GM19455 (cell line): ENCODE results near the gene RGSL1.

Experiments used
- ATAC-seq: cut with Tn5 transposase; IDR thresholded peaks from one replicate; pipeline ENCODE4 v1.9.1; 2021; ENCODE audit not compliant: unreplicated experiment

Gene RGSL1

DNA sequence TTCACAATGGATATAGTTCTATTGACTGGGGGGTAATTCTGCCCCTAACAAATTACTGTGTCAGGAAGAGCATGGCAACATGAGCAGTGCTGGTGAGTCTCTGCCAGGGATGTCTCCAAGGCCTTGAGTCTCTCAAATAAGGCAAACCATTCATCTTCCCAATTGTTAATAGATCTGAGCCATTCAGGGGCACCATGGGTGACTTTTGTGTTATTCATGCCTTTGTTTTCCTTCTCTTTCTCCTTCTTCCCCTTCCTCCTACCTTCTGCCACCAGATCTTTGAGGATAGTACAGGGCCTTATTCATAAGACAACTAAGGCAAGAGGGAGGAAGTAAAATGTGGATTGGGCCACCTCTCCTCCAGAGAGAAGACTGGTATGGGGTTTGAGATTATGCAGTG lies at the start of gene RGSL1:
Gene RGSL1, plus strand, starts transcription at position 60 of the 400 bp plus-strand sequence. Its CDS starts 20 bp downstream, at position 80.
- ATAC-seq, result no peak

DNA sequence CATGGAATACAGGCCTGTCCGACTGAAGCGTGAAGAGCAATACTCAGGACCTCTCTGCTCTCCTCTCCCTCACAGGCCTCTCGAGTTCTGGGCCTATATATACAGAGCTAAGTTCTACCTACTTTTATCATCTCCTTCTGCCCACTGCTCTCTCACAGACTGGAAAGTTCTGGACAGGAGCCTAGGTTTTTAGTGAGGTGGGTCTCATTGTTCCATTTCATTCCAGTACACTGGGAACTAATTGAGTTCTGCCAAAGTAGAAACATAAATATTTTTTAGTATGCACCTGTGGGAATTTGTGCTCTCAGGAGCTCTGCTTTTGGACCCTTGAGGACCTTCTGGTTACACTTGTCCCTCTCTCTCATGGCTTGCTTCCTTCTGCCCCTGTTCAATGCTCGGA lies 49.4 kb upstream of the RGSL1 start, which contains the start of gene TEDDM1:
Gene TEDDM1, minus strand, starts transcription at position 101 of the 400 bp plus-strand sequence. CDS start 182 bp downstream, outside the sequence.
- no peak for ATAC-seq

DNA sequence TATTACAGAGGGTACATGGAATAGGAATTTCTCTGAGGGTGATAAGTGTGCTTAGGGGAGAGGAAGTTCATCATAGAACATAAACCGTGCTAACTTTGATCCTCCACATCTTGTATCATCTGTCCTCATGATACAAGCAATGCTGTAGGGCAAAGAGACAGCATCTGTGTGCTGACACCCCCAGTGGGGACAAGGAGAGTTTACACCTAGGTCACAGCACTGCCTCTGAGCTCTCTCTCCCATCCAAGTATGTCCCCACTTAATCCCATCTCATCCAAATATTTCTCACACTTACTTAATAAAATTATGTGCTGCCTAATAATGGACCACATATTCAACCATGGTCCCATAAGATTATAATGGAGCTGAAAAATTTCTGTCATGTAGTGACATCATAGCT lies 45.2 kb upstream of the RGSL1 start:
- no peak for ATAC-seq

DNA sequence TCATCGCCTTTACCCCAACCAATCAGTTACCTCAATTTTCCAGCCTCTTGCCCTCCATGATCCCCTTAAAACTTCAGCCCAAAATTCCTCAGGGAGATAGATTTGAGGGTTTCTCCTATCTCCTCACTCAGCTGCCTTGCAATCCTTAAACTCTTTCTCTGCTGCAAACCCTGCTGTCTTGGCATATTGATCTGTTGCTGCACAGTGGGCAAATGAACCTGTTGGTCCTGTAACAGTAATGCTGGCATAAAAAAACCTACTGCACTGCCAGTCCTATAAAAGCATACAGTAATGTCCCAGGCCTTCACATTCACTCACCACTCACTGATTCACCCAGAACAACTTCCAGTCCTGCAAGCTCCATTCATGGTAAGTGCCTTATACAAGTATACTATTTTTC lies 44.4 kb upstream of the RGSL1 start:
- ATAC-seq, result no peak

DNA sequence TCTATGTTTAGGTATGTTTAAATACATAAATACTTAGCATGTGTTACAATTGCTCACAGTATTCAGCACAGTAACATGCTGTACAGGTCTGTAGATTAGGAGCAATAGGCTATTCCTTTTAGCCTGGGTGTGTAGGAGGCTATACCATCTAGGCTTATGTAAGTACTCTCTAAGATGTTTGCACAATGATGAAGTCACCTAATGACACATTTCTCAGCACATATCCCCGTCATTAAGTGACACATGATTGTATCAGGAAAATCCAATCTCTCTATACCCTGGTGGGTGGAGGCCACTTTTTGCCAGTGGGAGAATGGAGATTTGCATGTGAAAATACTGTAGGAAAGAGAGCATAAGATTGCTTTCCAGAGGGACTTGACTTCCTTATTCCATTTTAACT lies 43.9 kb upstream of the RGSL1 start:
- ATAC-seq, result no peak

DNA sequence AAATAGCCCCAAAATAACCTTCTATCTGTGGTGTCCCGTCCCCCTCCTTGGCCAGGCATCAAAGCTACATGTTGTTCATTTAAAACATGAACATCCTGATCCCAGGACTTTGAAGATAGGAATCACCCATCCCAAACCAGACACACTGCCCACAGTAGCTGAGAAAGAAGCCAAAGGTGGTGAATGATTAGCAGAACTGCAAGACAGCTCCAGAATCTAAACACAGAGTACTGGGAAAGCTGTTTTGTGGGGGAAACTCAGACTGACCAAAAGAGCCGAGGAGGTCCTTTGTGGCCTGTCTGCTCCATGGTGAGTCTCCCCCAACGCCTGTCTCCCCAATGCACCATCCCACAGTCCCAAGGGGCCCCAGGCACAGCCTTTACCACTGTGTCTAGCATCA lies 42.2 kb upstream of the RGSL1 start:
- no peak for ATAC-seq

DNA sequence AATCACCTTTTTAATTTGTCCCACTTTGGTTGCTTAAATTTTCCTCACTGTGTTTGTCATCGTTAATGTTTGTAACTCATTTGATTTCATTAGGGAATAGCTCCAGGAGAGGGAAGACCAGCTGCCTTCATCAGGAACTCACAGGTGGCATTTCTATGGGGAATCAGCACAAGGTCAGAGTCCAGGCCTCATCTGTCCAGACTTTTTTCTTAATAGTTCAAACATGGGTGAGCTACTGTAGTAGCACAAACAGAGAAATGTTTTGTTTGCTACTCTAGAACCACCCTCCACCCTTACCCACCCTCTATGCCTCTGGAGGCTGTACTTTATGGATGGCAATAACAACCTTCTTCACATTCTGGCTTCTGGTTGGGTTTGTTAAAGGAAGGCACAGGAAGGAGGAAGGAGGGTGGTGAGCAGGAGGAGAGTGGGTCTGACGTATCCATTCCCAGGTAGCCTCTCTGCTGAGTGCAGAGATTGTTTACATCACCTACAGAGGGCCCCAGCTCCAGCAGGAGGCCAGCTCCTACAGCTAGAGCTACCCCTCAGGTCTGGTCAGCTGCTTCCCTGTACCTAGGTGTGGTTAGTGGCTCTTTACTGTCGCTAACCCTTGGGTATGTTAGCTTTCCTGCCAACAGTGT lies 41.4 kb upstream of the RGSL1 start:
- ATAC-seq, result no peak

DNA sequence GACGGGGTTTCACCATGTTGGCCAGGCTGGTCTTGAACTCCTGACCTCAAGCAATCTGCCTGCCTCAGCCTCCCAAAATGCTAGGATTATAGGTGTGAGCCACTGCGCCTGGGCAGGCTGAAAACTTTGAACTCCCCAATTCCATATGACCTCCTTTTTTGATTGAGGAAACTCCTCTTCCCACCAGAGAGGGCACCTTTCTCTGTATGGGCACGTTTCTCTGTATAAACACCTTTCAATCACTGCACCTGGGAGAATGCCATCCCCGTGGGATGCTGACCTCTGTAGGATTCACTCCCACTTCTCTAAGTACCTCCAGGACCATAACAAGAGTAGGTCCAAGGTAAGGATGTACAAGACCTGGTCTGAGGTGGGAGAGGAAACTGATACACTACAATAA lies 39.8 kb upstream of the RGSL1 start:
- no peak for ATAC-seq

DNA sequence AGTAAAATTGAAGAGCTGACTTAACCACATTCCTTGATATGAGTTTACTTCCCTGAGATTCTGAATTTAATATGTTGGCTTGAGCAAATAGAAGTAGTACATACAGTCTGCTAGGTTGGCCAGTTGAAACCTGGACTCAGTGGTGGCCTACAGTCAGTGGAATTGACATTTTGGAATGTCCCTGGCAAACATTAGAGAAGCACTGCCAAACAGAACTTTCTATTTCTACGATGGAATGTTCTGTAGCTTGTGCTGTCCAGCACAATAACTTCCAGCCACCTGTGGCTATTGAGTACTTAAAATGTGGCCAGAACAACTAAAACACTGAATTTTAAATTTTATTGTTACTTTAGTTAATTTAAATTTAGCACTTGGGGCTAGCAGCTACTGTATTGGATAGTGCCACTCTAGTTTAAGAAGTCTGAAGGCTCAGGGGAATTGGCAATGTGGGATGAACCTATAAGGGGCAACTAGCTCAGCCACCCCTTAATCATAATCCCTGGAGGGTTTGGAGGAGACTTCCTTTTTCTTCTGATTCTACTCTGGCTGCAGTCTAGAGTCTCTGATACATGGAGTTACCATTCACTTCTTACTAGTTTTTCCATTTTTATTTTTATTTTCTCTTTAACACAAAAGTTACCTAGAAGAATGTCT lies 39.2 kb upstream of the RGSL1 start:
- ATAC-seq, result no peak

DNA sequence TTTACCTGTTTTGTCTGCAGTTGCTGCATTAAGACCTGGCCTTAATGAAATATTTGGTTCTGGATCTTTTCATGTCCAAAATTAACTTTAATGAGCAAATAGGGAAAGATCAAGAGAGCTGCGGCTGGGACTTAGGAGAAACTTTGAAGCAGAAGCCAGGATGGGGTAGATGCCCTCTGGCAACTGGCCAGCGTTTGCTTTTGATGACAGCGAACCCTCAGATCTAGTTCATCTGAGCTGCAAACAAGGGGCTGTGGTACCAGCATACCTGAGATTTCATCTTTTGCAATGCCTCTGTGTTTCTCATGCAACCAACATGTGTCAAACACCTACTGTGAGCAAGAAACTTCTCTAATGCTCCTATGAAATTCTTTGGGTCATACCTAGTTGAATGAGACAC lies 36.5 kb upstream of the RGSL1 start:
- ATAC-seq, result no peak

DNA sequence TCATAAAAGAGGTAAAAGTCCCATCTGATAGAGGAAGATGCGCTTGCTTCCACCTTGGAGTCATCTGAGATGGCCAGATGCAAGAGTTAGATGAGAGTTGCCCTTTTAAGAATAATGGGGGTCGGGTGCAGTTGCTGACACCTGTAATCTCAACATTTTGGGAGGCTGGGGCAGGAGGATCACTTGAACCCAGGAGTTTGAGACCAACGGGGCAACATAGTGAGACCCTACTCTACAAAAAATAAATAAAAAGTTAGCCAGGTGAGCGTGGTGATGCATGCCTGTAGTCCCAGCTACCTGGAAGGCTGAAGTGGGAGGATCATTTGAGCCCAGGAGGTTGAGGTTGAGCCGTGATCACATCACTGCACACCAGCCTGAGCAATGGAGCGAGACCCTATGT lies 36.0 kb upstream of the RGSL1 start:
- no peak for ATAC-seq

DNA sequence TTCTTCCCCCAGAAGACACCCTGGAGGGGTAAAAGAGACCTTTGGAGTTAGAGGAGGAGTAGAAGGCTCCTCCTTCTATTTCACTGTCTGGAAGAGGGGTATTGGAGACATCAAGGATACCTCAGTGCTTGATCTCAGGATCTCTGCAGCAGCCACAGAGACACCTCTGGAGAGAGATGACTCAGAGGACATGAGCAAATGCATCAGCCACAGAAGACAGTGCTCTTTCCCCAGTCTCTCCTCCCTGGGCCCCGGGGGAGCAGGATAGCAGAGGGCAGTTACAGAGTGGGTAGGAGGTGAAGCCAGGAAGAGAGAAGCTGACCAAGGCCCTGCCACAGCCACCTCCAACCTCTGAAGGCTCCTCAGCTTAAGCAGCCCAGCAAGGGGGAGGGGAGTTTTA lies 34.2 kb upstream of the RGSL1 start:
- ATAC-seq, result no peak

DNA sequence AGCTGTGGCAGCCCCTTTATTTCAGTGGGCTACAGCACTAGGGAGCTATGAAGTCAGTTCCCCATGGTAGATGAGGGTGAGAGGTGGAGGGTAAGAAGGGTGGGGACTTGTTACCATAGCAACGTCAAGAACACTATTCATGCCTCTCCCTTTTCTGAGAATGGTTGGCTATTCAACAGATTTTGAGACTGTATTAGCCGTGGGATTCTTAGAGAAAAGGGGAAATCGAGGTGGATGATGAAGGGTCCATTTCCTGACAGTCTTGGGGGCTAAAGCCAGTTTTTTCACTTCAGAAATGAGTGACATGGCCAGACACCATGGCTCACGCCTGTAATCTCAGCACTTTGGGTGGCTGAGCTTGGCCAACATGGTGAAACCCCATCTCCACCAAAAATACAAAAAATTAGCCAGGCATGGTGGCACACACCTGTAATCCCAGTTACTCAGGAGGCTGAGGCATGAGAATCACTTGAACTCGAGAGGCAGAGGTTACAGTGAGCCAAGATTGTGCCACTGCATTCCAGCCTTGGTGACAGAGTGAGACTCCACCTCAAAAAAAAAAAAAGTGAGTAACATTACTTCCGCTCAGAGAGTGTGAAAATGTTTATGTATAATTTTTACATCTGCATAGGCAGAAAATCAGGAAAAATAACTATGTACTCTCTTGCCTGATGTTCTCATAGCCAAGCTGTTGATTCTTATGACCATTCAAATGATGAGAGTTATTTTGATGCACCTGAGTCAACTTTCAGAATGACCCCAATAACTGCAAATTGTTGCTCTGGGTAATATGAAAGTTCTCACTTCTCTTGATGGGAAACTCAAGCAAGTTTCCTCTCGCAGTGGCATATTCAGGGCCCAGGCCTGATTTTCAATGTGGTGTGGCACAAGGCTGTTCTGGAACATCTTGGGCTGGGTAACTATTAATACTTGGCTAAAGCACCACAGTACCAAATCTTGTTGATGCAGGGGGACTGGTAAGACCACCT lies 23.2 kb upstream of the RGSL1 start:
- ATAC-seq, result peak; percentile 70

DNA sequence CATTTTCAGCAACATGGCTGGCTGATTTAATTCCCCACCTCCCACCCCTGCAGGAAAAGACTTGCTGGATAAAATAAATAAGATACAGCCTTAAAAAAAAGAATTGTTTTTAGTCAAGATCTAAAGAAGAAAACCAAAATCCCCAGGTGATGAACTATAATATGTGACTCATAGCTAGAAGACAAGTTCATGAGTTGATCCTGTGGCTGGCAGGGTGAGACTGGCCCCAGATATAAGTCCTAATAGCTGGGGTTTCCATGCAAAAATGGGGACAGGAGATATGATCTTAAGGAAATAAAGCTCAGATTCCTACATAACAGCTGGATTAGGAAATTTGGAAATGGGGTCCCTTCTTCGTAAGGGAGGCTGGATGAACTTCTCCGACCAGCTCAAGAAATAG lies 21.9 kb upstream of the RGSL1 start:
- no peak for ATAC-seq

DNA sequence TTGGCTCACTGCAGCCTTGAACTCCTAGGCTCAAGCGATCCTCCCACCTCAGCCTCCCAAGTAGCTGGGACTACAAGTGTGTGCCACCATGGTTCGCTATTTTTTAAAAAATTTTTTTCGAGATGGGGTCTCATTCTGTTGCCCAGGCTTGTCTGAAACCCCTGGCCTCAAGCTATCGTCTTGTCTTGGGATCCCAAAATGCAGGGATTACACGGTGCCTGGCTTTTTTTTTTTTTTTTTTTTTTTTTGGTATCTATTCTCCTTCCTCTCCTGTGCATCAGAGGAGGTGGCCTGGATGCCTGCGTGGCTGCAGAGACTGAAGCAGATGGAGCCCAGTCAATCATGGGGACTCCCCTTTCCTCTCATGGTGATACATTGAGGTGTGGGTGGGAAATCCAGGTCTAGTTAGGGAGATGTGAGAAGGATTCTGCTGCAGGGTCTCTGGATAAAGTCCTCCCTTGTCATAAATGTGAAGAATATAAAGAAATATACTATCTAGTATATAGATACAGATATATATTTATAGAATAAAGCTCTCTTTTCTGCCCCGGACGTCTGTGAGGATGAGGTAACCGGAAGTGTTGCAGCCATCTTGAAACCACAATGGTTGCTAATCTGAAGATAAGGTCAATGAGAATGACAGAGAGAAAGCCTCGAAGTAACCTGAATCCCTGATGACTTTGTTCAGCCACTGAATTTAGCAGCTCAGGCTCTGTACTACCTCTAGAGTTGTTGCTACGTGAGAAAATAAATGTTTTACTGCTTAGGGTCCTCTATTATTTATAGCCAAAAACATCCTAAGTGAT lies 19.5 kb upstream of the RGSL1 start:
- ATAC-seq, result peak; percentile 35

DNA sequence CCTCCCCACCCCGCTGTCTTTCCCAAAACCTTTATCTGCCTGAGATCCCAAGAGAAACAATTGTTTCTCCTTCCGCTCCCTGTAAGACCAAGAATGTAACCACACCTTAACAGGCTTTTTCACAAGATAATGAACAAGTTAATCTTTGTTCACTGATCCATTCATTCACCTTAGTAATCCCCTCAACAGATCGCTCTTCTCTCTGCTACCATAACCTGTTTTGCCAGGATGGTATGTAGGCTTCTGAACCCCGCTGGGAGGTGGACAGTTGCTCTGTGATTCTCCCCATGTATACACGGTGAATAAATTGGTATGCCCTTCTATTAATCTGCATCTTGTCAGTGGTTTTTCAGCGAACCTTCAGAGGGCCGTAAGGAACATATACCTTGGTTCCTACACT lies 18.7 kb upstream of the RGSL1 start:
- ATAC-seq, result no peak

DNA sequence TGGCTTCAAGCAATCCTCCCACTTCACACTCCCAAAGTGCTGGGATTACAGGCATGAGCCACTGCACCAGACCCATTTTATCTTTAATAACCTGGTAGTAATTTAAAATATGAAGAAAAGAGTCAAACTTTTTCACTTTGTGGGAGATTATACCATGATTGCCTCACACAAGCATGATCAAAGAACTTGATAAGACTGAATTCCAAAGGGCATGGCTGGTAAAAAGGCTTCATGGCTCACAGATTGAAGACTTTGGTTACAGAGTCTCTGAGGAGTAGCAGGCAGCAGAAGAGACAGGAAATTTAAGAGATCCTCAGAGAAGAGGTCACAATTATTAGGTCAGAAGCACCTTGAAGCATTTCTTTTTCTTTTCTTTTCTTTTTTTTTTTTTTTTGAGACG lies 16.4 kb upstream of the RGSL1 start:
- no peak for ATAC-seq

DNA sequence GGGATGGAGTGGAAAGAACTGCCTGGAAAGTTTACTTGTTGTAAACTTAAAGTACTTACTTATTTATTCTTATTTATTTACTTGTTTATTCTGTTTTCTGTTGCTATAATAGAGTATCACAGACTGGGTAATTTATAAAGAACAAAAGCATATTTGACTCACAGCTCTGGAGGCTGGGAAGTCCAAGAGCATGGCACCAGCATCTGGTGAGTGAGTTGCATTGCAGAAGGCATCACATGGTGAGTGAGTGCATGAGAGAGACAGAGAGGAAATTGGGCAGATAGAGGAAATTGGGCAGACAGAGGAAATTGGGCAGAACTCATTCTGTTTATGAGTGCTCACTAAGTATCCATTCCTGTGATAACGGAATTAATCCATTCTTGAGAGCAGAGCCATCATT lies 11.6 kb upstream of the RGSL1 start:
- ATAC-seq, result no peak

DNA sequence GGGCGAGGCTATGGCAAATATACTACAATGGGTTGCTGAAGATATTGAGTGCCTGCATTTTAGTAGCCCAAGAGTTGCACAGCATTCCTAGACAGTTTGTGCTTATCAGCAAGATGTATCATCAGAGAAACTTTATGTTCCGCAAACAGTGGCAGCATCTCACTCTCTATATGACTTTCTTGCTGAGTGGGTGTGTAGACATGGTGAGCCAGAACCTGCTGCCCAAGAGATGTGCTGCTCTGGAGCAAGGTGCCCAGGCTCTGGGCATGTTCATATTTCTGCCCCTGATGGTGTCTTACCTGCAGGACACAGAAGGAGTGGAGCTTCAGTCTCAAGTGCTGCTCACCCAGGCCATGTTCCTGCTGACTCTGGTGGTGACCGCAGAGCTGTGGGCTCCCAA lies 8.2 kb upstream of the RGSL1 start:
- no peak for ATAC-seq

DNA sequence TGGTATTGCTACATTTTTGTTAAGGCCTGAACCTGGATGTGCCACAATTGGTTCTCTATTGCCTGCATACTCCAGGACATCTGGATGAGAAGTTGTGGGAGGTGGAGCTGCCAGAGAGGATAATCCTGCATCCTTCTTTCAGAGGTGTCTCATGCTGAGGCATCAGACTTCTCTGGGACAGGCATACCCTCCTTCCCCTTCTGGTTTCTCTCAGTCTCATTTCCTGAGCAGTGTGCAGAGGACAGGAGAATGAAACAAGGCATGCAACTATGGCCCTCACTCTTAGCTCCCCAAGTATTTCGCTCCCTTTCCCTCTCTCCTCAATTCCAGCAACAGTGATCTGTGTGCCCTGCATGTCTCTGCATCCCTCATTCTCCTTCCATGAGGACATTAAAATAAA lies 7.6 kb upstream of the RGSL1 start:
- no peak for ATAC-seq

DNA sequence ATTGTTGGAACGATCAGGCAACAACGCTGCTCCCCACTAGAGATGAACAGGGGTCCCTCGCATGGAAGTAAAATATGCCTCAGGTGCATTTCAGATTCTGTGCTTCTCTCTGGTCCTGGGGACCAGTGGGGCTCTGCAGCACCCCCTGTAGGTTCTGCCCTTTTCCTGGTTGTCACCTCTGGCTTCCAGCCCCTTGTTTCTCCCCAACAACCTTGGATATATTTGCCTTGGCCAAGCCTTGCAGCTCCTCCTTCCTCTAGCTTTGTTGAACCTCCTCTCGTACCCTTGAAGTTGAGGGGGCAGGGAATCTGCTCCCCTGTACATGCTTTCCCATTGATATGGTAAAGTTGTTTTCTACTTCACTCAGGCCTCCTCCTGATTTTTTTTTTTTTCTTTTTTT lies 5.4 kb upstream of the RGSL1 start:
- ATAC-seq, result no peak
